Neural cell (in vitro differentiated cells): Measurements from ENCODE around the gene CYP2D6. TPM values are rescaled to one million over a fixed set of nuclear protein-coding genes. Genes with fewer than 3 reads are reported as not detected.

Source experiments
- H2AFZ ChIP-seq: fragments of 200-600, 300-800 bp; sonication (generic), shearing (Covaris generic); 2 replicates; pipeline ENCODE4 v1.6.0; 2014; ENCODE audit warnings: low read depth, mild to moderate bottlenecking, antibody characterized with exemption, low read length, moderate library complexity
- H3F3A ChIP-seq: fragments of 200-600 bp; shearing (Covaris generic); 2 replicates; pipeline ENCODE4 v1.6.1; 2016; ENCODE audit warnings: mild to moderate bottlenecking, moderate library complexity, mixed read lengths, antibody characterized with exemption, low read length; ENCODE audit not compliant: insufficient read depth, poor library complexity, severe bottlenecking
- H3K27ac ChIP-seq: fragments of 200-600, 300-800 bp; sonication (generic), shearing (Covaris generic); 2 replicates; pipeline ENCODE4 v1.5.1; 2014; ENCODE audit warnings: mild to moderate bottlenecking, low read length, moderate library complexity
- H3K27me3 ChIP-seq: fragments of 300-800, 200-600 bp; sonication (generic), shearing (Covaris generic); 2 replicates; pipeline ENCODE4 v1.6.0; 2014; ENCODE audit warnings: mild to moderate bottlenecking, low read depth, low read length, moderate library complexity; ENCODE audit not compliant: insufficient read depth
- H3K36me3 ChIP-seq: fragments of 300-800, 200-600 bp; sonication (generic), shearing (Covaris generic); 2 replicates; pipeline ENCODE4 v1.5.1; 2014; ENCODE audit warnings: mild to moderate bottlenecking, antibody characterized with exemption, low read length, moderate library complexity; ENCODE audit not compliant: insufficient read depth
- H3K4me2 ChIP-seq: fragments of 300-800, 200-600 bp; sonication (generic), shearing (Covaris generic); 2 replicates; pipeline ENCODE4 v1.6.0; 2014; ENCODE audit warnings: mild to moderate bottlenecking, low read length
- H3K4me3 ChIP-seq: fragments of 300-800, 200-600 bp; sonication (generic), shearing (Covaris generic); 2 replicates; pipeline ENCODE4 v1.5.1; 2014; ENCODE audit warnings: mild to moderate bottlenecking, low read length, moderate library complexity
- H3K79me2 ChIP-seq: fragments of 200-600 bp; shearing (Covaris generic); replicated peaks from 2 replicates; pipeline ENCODE4 v1.6.0; 2014; ENCODE audit warnings: mild to moderate bottlenecking, low read length, moderate library complexity; ENCODE audit not compliant: insufficient read depth
- H3K9ac ChIP-seq: fragments of 300-800, 200-600 bp; sonication (generic), shearing (Covaris generic); 2 replicates; pipeline ENCODE4 v1.6.1; 2016; ENCODE audit warnings: mild to moderate bottlenecking, low read length, mixed read lengths
- H3K9me2 ChIP-seq: fragments of 200-600 bp; shearing (Covaris generic); 2 replicates; pipeline ENCODE4 v1.6.1; 2016; ENCODE audit warnings: mild to moderate bottlenecking, low read length, mixed read lengths; ENCODE audit not compliant: insufficient read depth
- H3K9me3 ChIP-seq: fragments of 200-600, 300-800 bp; sonication (generic), shearing (Covaris generic); 2 replicates; pipeline ENCODE4 v1.6.1; 2016; ENCODE audit warnings: mild to moderate bottlenecking, mixed run types, low read length, moderate library complexity, mixed read lengths
- H4K20me1 ChIP-seq: fragments of 200-600 bp; shearing (Covaris generic); 2 replicates; pipeline ENCODE4 v1.6.1; 2016; ENCODE audit warnings: mild to moderate bottlenecking, mixed run types; ENCODE audit not compliant: insufficient read depth
- EP300 ChIP-seq: fragments of 450-650 bp; conservative IDR thresholded peaks from 2 replicates; pipeline ENCODE4 v1.6.1; 2014; ENCODE audit warnings: antibody characterized with exemption, mild to moderate bottlenecking, moderate library complexity; ENCODE audit not compliant: poor library complexity, severe bottlenecking
- EZH2 ChIP-seq: fragments of 200-600, 300-800 bp; shearing (Covaris generic), sonication (generic); IDR thresholded peaks from 2 replicates; pipeline ENCODE4 v1.6.1; 2014; ENCODE audit warnings: antibody characterized with exemption, low read length, borderline replicate concordance, mild to moderate bottlenecking; ENCODE audit not compliant: insufficient read depth, poor library complexity, severe bottlenecking
- MXI1 ChIP-seq: fragments of 450-650 bp; conservative IDR thresholded peaks from 2 replicates; pipeline ENCODE4 v1.6.1; 2014; ENCODE audit warnings: antibody characterized with exemption, mild to moderate bottlenecking; ENCODE audit not compliant: poor library complexity, severe bottlenecking
- POLR2AphosphoS5 ChIP-seq: IDR thresholded peaks from 2 replicates; pipeline ENCODE4 v1.6.1; 2012
- RAD21 ChIP-seq: fragments of 450-650 bp; conservative IDR thresholded peaks from 2 replicates; pipeline ENCODE4 v1.6.1; 2014; ENCODE audit warnings: antibody characterized with exemption, mild to moderate bottlenecking, moderate library complexity
- REST ChIP-seq: IDR thresholded peaks from 2 replicates; pipeline ENCODE4 v1.6.1; 2012; ENCODE audit warnings: borderline replicate concordance
- SMC3 ChIP-seq: fragments of 450-650 bp; conservative IDR thresholded peaks from 2 replicates; pipeline ENCODE4 v1.6.1; 2014; ENCODE audit warnings: antibody characterized with exemption, mild to moderate bottlenecking, moderate library complexity; ENCODE audit not compliant: poor library complexity
- TAF1 ChIP-seq: IDR thresholded peaks from 2 replicates; pipeline ENCODE4 v1.6.1; 2012; ENCODE audit warnings: low read depth
- polyA plus RNA-seq: library from polyadenylated mRNA; depleted of rRNA; stranded (reverse); fragments of >200 nt; gene quantifications from 2 replicates; pipeline ENCODE4 v1.2.3, GENCODE V29; 2014
- TF ChIP-seq, protein P1 (sequence below): fragments of 450-650 bp; IDR thresholded peaks from 2 replicates; pipeline ENCODE4 v1.5.1; 2014; ENCODE audit warnings: antibody characterized with exemption, mild to moderate bottlenecking, moderate library complexity; ENCODE audit not compliant: poor library complexity, severe bottlenecking

CYP2D6 gene
- polyA plus RNA-seq, 1 donor from 2014 or later: 11.5 TPM

GRCh38 chr22:42172773-42173172 lies 42.2 kb upstream of the CYP2D6 start:
- H3K4me2 ChIP-seq: no peak overlapping the region
- no peak overlapping the region for H2AFZ ChIP-seq
- no peak overlapping the region for H3K4me3 ChIP-seq
- H3K27ac ChIP-seq: no peak overlapping the region
- H3K79me2 ChIP-seq: peaks cover 17% of the 10 kb centered on the region
- no peaks in the 10 kb centered on the region for H3K9me3 ChIP-seq
- H3K36me3 ChIP-seq: peaks cover 2% of the 10 kb centered on the region
- no peak overlapping the region for H3K9ac ChIP-seq
- no peak for TF ChIP-seq RAD21
- no peak for TF ChIP-seq SMC3
- TF ChIP-seq, protein P1, sequence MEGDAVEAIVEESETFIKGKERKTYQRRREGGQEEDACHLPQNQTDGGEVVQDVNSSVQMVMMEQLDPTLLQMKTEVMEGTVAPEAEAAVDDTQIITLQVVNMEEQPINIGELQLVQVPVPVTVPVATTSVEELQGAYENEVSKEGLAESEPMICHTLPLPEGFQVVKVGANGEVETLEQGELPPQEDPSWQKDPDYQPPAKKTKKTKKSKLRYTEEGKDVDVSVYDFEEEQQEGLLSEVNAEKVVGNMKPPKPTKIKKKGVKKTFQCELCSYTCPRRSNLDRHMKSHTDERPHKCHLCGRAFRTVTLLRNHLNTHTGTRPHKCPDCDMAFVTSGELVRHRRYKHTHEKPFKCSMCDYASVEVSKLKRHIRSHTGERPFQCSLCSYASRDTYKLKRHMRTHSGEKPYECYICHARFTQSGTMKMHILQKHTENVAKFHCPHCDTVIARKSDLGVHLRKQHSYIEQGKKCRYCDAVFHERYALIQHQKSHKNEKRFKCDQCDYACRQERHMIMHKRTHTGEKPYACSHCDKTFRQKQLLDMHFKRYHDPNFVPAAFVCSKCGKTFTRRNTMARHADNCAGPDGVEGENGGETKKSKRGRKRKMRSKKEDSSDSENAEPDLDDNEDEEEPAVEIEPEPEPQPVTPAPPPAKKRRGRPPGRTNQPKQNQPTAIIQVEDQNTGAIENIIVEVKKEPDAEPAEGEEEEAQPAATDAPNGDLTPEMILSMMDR: no peak
- TF ChIP-seq EP300: no peak
- TF ChIP-seq MXI1: no peak
- no peak for TF ChIP-seq REST
- TF ChIP-seq TAF1: no peak
- no peak for TF ChIP-seq EZH2
- TF ChIP-seq POLR2AphosphoS5: no peak
- no peaks in the 10 kb centered on the region for H3K9me2 ChIP-seq
- H4K20me1 ChIP-seq: peaks cover 7% of the 10 kb centered on the region
- H3K27me3 ChIP-seq: no peaks in the 10 kb centered on the region
- no peaks in the 10 kb centered on the region for H3F3A ChIP-seq

DNA sequence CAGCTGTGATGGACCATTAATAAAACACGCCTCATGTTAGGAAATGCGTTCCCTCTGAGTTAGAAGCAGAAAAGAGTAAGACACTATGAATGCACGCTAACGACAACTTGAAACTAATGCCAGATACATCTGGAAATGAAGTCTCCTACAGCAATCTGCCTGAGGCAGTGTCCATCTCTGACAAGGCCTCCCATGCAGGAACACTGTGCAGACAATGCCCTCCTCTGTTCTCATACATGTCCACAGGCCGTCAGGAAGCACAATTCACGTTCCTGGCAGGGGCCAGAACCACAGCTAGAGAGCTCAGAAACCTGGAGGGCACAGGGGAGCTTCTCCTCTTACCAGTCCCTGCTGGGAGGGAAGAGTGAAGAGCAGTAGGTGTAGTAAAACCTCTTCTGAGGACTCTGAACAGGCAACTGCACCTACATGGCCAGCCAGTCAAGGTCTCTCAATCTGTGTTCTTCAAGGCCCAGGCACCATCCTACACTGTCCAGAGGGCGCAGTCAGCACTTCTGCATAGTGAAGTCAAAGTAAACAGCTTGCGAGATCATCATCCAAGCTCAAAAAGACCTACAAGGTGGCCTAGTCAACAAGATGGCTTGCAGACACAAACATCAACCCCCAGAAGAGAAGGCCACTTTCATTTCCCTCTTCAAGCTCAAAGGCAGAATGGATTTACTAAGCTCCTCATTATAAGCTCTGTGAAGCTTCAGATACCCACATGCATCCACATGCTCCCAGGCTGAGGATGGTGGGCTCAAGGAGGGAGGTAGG lies 41.5 kb upstream of the CYP2D6 start:
- no peak overlapping the region for H3K4me3 ChIP-seq
- no peaks in the 10 kb centered on the region for H3K9me2 ChIP-seq
- H3K36me3 ChIP-seq: no peaks in the 10 kb centered on the region
- H4K20me1 ChIP-seq: peaks cover 7% of the 10 kb centered on the region
- peaks cover 13% of the 10 kb centered on the region for H3K79me2 ChIP-seq
- H2AFZ ChIP-seq: no peak overlapping the region
- H3K27me3 ChIP-seq: no peaks in the 10 kb centered on the region
- H3K4me2 ChIP-seq: no peak overlapping the region
- no peaks in the 10 kb centered on the region for H3F3A ChIP-seq
- no peak for TF ChIP-seq EP300
- no peak for TF ChIP-seq TAF1
- no peak for TF ChIP-seq RAD21
- TF ChIP-seq REST: no peak
- no peak for TF ChIP-seq MXI1
- TF ChIP-seq, protein P1: no peak
- TF ChIP-seq SMC3: no peak
- TF ChIP-seq EZH2: no peak
- TF ChIP-seq POLR2AphosphoS5: no peak
- H3K27ac ChIP-seq: peak overlapping the region; percentile 28
- H3K9ac ChIP-seq: no peak overlapping the region
- H3K9me3 ChIP-seq: no peaks in the 10 kb centered on the region
